Activated CD8-positive, alpha-beta memory T cell treated with anti-CD3 and anti-CD28 coated beads for 36 hours (primary cell): Measurements from ENCODE around the gene CCDC30. TPM values are rescaled to one million over a fixed set of nuclear protein-coding genes. Genes with fewer than 3 reads are reported as not detected.

ENCODE experiments used
- total RNA-seq, 2 experiments: library from RNA; stranded (reverse); gene quantifications; one replicate each; pipeline ENCODE4 v1.2.3, GENCODE V29; 2021

Gene CCDC30
- total RNA-seq, 2 experiments from 2014 or later = 1.8 to 1.9 TPM

Other genes with a start within 250 kb of the CCDC30 start
- 10 to 100 TPM; 46.2 to 48.7 TPM for gene FOXJ3, start 128.1 kb upstream of the CCDC30 start, total RNA-seq
- 1 to 10 TPM; 5.9 to 6.1 TPM for gene RIMKLA, start 82.5 kb upstream of the CCDC30 start, total RNA-seq
- under 1 TPM; 0.34 to 0.84 TPM for gene ZMYND12, start 7.3 kb upstream of the CCDC30 start, total RNA-seq
- gene PPCS, start 6.7 kb upstream of the CCDC30 start, total RNA-seq = 10 to 100 TPM; 43.0 to 49.5 TPM
- gene PPIH, start 195.1 kb downstream of the CCDC30 start, total RNA-seq = 100 to 1,000 TPM; 109 to 120 TPM
- 1,000 to 10,000 TPM; 1,420 to 1,437 TPM for gene YBX1, start 219.1 kb downstream of the CCDC30 start, total RNA-seq